Measurements from ENCODE around the gene PRPF38B.
"Not testable (repeated sequence)": the region's sequence is repeated elsewhere in the genome, so short reads cannot be mapped to it uniquely, and the experiment has no call there.

PRPF38B gene

GRCh38 chr1:108663074-108663473, 29.0 kb upstream of the PRPF38B start:
- H3K9ac ChIP-seq (ENCODE audit: low read depth, low read length), result no peak overlapping the region
- peaks cover 36% of the 10 kb centered on the region for H3K27me3 ChIP-seq (ENCODE audit: insufficient read depth, low read length)
- no peaks in the 10 kb centered on the region for H3K9me3 ChIP-seq (ENCODE audit: insufficient read depth, low read depth, low read length)
- 84% methylated on average over 2 of the region's 2 CpGs for whole genome bisulfite sequencing
- no peaks in the 10 kb centered on the region for H3K4me1 ChIP-seq (ENCODE audit: insufficient read depth, low read length)
- no peak overlapping the region for H3K27ac ChIP-seq (ENCODE audit: low read depth, low read length)
- H3K4me3 ChIP-seq (ENCODE audit: low read length), result no peak overlapping the region
- H3K36me3 ChIP-seq (ENCODE audit: insufficient read depth, low read length), result no peaks in the 10 kb centered on the region

- 91% methylated on average over 6 of the region's 6 CpGs for WGBS
- H3K27ac ChIP-seq (ENCODE audit: low read depth, low read length), result no peak overlapping the region
- H3K36me3 ChIP-seq (ENCODE audit: insufficient read depth, low read length), result no peaks in the 10 kb centered on the region
- H3K27me3 ChIP-seq (ENCODE audit: insufficient read depth, low read length), result peaks cover 36% of the 10 kb centered on the region
- no peaks in the 10 kb centered on the region for H3K9me3 ChIP-seq (ENCODE audit: insufficient read depth, low read depth, low read length)
- H3K9ac ChIP-seq (ENCODE audit: low read depth, low read length), result no peak overlapping the region
- H3K4me1 ChIP-seq (ENCODE audit: insufficient read depth, low read length), result no peaks in the 10 kb centered on the region
- no peak overlapping the region for H3K4me3 ChIP-seq (ENCODE audit: low read length)
Observed at GRCh38 chr1:108664481-108664880, 27.6 kb upstream of the PRPF38B start.

GRCh38 chr1:108665067-108665466, 27.0 kb upstream of the PRPF38B start:
- no peaks in the 10 kb centered on the region for H3K9me3 ChIP-seq (ENCODE audit: insufficient read depth, low read depth, low read length)
- no peak overlapping the region for H3K9ac ChIP-seq (ENCODE audit: low read depth, low read length)
- peaks cover 33% of the 10 kb centered on the region for H3K27me3 ChIP-seq (ENCODE audit: insufficient read depth, low read length)
- no peak overlapping the region for H3K4me3 ChIP-seq (ENCODE audit: low read length)
- no peak overlapping the region for H3K27ac ChIP-seq (ENCODE audit: low read depth, low read length)
- H3K4me1 ChIP-seq (ENCODE audit: insufficient read depth, low read length), result no peaks in the 10 kb centered on the region
- no peaks in the 10 kb centered on the region for H3K36me3 ChIP-seq (ENCODE audit: insufficient read depth, low read length)
- 86% methylated on average over 1 of the region's 2 CpGs for WGBS

GRCh38 chr1:108665771-108666170, 26.3 kb upstream of the PRPF38B start:
- H3K27ac ChIP-seq (ENCODE audit: low read depth, low read length), result no peak overlapping the region

GRCh38 chr1:108667422-108667821, 24.7 kb upstream of the PRPF38B start:
- H3K9ac ChIP-seq (ENCODE audit: low read depth, low read length); H3K36me3 ChIP-seq (ENCODE audit: insufficient read depth, low read length); H3K27ac ChIP-seq (ENCODE audit: low read depth, low read length); H3K4me3 ChIP-seq (ENCODE audit: low read length); H3K4me1 ChIP-seq (ENCODE audit: insufficient read depth, low read length); H3K9me3 ChIP-seq (ENCODE audit: insufficient read depth, low read depth, low read length): not testable (repeated sequence)
- 94% methylated on average over 28 of the region's 28 CpGs for WGBS
- peaks cover 11% of the 10 kb centered on the region for H3K27me3 ChIP-seq (ENCODE audit: insufficient read depth, low read length)

More at GRCh38 chr1:108665771-108666170, 26.3 kb upstream of the PRPF38B start:
- Histone ChIP-seq H3K9ac (ENCODE audit: low read depth, low read length) (no peak overlapping the region), H3K4me1 (ENCODE audit: insufficient read depth, low read length) (no peaks in the 10 kb centered on the region), H3K4me3 (ENCODE audit: low read length) (no peak overlapping the region), H3K9me3 (ENCODE audit: insufficient read depth, low read depth, low read length) (no peaks in the 10 kb centered on the region), H3K36me3 (ENCODE audit: insufficient read depth, low read length) (no peaks in the 10 kb centered on the region), H3K27me3 (ENCODE audit: insufficient read depth, low read length) (peaks cover 28% of the 10 kb centered on the region)
- WGBS, result 77% methylated on average over 1 of the region's 1 CpG

- Histone ChIP-seq H3K27me3 (ENCODE audit: insufficient read depth, low read length) (no peaks in the 10 kb centered on the region), H3K4me3 (ENCODE audit: low read length) (no peak overlapping the region), H3K4me1 (ENCODE audit: insufficient read depth, low read length) (no peaks in the 10 kb centered on the region), H3K9me3 (ENCODE audit: insufficient read depth, low read depth, low read length) (no peaks in the 10 kb centered on the region), H3K27ac (ENCODE audit: low read depth, low read length) (no peak overlapping the region), H3K36me3 (ENCODE audit: insufficient read depth, low read length) (no peaks in the 10 kb centered on the region), H3K9ac (ENCODE audit: low read depth, low read length) (no peak overlapping the region)
Observed at GRCh38 chr1:108668777-108669176, 23.3 kb upstream of the PRPF38B start.

- 80% methylated on average over 7 of the region's 7 CpGs for WGBS
- H3K4me1 ChIP-seq (ENCODE audit: insufficient read depth, low read length), result no peaks in the 10 kb centered on the region
Observed at GRCh38 chr1:108669679-108670078, 22.4 kb upstream of the PRPF38B start.

GRCh38 chr1:108670131-108670773, 21.9 kb upstream of the PRPF38B start:
- no peak overlapping the region for H3K9ac ChIP-seq (ENCODE audit: low read depth, low read length)
- H3K36me3 ChIP-seq (ENCODE audit: insufficient read depth, low read length), result no peaks in the 10 kb centered on the region
- no peak overlapping the region for H3K27ac ChIP-seq (ENCODE audit: low read depth, low read length)
- no peaks in the 10 kb centered on the region for H3K27me3 ChIP-seq (ENCODE audit: insufficient read depth, low read length)
- H3K4me3 ChIP-seq (ENCODE audit: low read length), result no peak overlapping the region
- no peaks in the 10 kb centered on the region for H3K9me3 ChIP-seq (ENCODE audit: insufficient read depth, low read depth, low read length)
- no peaks in the 10 kb centered on the region for H3K4me1 ChIP-seq (ENCODE audit: insufficient read depth, low read length)
- WGBS, result 93% methylated on average over 5 of the region's 5 CpGs

More at GRCh38 chr1:108669679-108670078, 22.4 kb upstream of the PRPF38B start:
- Histone ChIP-seq H3K27ac (ENCODE audit: low read depth, low read length) (no peak overlapping the region), H3K9ac (ENCODE audit: low read depth, low read length) (no peak overlapping the region), H3K27me3 (ENCODE audit: insufficient read depth, low read length) (no peaks in the 10 kb centered on the region), H3K4me3 (ENCODE audit: low read length) (no peak overlapping the region), H3K9me3 (ENCODE audit: insufficient read depth, low read depth, low read length) (no peaks in the 10 kb centered on the region), H3K36me3 (ENCODE audit: insufficient read depth, low read length) (no peaks in the 10 kb centered on the region)

GRCh38 chr1:108671143-108671542, 21.0 kb upstream of the PRPF38B start:
- H3K27me3 ChIP-seq (ENCODE audit: insufficient read depth, low read length), result no peaks in the 10 kb centered on the region
- no peak overlapping the region for H3K4me3 ChIP-seq (ENCODE audit: low read length)
- H3K9ac ChIP-seq (ENCODE audit: low read depth, low read length), result no peak overlapping the region
- no peaks in the 10 kb centered on the region for H3K4me1 ChIP-seq (ENCODE audit: insufficient read depth, low read length)
- 92% methylated on average over 2 of the region's 2 CpGs for WGBS
- no peaks in the 10 kb centered on the region for H3K36me3 ChIP-seq (ENCODE audit: insufficient read depth, low read length)
- no peaks in the 10 kb centered on the region for H3K9me3 ChIP-seq (ENCODE audit: insufficient read depth, low read depth, low read length)
- H3K27ac ChIP-seq (ENCODE audit: low read depth, low read length), result no peak overlapping the region

- Histone ChIP-seq H3K36me3 (ENCODE audit: insufficient read depth, low read length) (no peaks in the 10 kb centered on the region), H3K27ac (ENCODE audit: low read depth, low read length) (no peak overlapping the region), H3K9me3 (ENCODE audit: insufficient read depth, low read depth, low read length) (no peaks in the 10 kb centered on the region), H3K9ac (ENCODE audit: low read depth, low read length) (no peak overlapping the region), H3K4me1 (ENCODE audit: insufficient read depth, low read length) (peaks cover 6% of the 10 kb centered on the region; the same call in 1 of the 2 replicates), H3K4me3 (ENCODE audit: low read length) (no peak overlapping the region), H3K27me3 (ENCODE audit: insufficient read depth, low read length) (no peaks in the 10 kb centered on the region)
- 94% methylated on average over 4 of the region's 4 CpGs for WGBS
Observed at GRCh38 chr1:108678706-108679105, 13.4 kb upstream of the PRPF38B start.

- Histone ChIP-seq H3K4me1 (ENCODE audit: insufficient read depth, low read length) (peaks cover 6% of the 10 kb centered on the region; the same call in 1 of the 2 replicates), H3K9ac (ENCODE audit: low read depth, low read length) (no peak overlapping the region), H3K27ac (ENCODE audit: low read depth, low read length) (no peak overlapping the region), H3K4me3 (ENCODE audit: low read length) (no peak overlapping the region), H3K36me3 (ENCODE audit: insufficient read depth, low read length) (no peaks in the 10 kb centered on the region), H3K27me3 (ENCODE audit: insufficient read depth, low read length) (no peaks in the 10 kb centered on the region), H3K9me3 (ENCODE audit: insufficient read depth, low read depth, low read length) (no peaks in the 10 kb centered on the region)
- WGBS, result 94% methylated on average over 9 of the region's 10 CpGs
Observed at GRCh38 chr1:108679586-108680213, 12.4 kb upstream of the PRPF38B start.

Measured in HUES64 (cell line).